Coronary artery (tissue), 2 donors: Measurements from ENCODE around the gene MSH4.
"Not testable (repeated sequence)": the region's sequence is repeated elsewhere in the genome, so short reads cannot be mapped to it uniquely, and the experiment has no call there.

Source experiments
- DNase-seq: peaks from one replicate; pipeline ENCODE4 v3.0.0-alpha.2; 2017; ENCODE audit warnings: low spot score
- H3K27ac ChIP-seq, 2 donors: fragments of 200-600 bp; sonication (generic); one replicate each; pipeline ENCODE4 v1.5.1; 2016 to 2019
- H3K4me3 ChIP-seq: fragments of 200-600 bp; sonication (generic); 2 replicates; pipeline ENCODE4 v1.5.1; 2016; ENCODE audit warnings: mild to moderate bottlenecking, moderate library complexity
- TF ChIP-seq, protein P1 (sequence below): fragments of 200-600 bp; sonication (generic); IDR thresholded peaks from one replicate; pipeline ENCODE4 v1.5.1; 2019; ENCODE audit warnings: antibody characterized with exemption

MSH4 gene

DNA sequence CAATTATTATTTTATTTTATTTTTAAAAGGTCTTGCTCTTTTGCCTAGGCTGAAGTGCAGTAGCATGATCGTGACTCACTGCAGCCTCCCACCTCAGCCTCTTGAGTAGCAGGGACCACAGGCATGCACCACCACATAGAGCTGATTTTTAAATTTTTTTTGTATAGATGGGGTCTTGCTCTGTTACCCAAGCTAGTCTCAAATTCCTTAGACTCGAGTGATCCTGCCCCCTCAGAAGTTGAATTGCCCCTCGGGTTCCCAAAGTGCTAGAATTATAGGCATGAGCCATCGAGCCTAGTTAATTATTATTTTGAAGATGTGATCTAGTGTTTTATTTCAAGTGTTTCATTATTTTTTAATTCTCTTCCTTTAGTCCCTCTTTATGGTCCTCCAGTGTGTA, 12.2 kb downstream of the MSH4 start:
- no peak for DNase-seq
- Histone ChIP-seq H3K4me3 (no peak overlapping the region), H3K27ac (no peak overlapping the region)
- TF ChIP-seq, protein P1, sequence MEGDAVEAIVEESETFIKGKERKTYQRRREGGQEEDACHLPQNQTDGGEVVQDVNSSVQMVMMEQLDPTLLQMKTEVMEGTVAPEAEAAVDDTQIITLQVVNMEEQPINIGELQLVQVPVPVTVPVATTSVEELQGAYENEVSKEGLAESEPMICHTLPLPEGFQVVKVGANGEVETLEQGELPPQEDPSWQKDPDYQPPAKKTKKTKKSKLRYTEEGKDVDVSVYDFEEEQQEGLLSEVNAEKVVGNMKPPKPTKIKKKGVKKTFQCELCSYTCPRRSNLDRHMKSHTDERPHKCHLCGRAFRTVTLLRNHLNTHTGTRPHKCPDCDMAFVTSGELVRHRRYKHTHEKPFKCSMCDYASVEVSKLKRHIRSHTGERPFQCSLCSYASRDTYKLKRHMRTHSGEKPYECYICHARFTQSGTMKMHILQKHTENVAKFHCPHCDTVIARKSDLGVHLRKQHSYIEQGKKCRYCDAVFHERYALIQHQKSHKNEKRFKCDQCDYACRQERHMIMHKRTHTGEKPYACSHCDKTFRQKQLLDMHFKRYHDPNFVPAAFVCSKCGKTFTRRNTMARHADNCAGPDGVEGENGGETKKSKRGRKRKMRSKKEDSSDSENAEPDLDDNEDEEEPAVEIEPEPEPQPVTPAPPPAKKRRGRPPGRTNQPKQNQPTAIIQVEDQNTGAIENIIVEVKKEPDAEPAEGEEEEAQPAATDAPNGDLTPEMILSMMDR: no peak

DNA sequence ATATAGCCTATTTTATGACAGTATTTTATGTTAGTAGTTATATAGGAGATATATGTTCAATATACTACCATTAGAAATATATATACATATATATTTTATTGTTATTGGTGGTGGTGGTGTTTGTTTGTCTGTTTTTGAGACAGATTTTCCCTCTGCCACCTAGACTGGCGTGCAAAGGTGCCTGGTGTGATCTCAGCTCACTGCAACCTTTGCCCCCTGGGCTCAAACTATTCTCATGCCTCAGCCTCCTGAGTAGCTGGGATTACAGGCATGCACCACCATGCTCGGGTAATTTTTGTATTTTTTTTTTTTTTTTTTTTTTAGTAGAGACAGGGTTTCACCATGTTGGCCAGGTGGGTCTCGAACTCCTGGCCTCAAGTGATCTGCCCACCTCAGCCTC, 13.4 kb downstream of the MSH4 start:
- not testable (repeated sequence) for H3K27ac ChIP-seq, H3K4me3 ChIP-seq, DNase-seq

DNA sequence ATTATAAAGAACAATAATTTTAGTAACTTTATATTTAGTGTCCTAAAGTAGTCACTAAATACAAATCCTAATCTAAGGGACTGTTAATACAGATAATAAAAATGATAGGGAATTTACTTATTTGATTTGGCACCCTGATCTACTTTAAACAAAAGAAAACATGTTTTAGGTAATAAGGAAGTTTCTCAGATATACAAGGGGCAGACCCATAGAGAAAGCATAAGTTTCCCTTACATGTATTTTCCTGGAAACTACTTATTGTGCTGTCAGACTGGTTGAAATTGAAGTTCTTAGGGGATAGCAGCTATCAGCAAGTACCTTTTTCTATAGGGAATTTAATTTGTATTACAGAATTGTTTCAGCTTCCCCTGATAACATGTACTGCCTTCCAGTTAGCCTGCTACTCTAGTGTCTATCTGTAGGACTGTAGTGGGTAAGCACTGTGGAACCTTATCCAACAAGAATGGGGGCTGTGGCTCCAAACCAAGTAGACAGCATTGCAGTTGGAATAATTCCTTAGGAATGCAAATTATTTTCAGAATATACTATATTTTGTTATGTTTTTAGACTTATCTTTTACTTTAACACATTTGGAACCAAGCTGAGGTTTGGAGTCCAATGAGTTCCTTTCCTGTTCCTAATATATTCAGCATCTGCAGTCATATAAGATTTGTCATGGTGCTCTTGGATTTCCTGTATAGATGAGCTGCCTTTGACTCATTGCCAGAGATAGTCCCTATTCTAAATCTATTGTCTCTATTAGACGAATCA, 14.7 kb downstream of the MSH4 start:
- TF ChIP-seq, protein P1: no peak
- Histone ChIP-seq H3K4me3 (no peak overlapping the region), H3K27ac (no peak overlapping the region)
- no peak for DNase-seq

DNA sequence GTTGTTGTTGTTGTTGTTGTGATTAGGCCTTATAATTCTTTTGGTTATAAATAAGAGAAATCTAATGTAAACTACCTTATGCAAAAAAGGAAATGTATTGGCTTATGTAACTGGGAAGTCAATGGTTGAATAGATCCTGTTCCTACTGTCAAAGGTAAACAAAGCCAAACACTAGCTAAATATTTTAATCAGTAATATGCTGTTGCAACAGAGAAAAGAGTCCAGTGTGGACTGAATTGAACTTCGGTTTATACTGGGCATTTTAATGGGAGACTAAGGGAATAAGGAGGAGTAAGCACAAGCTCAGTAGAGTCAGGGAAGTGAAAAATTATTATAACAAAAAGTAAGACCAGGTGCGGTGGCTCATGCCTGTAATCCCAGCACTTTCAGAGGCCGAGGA, 15.4 kb downstream of the MSH4 start:
- H3K4me3 ChIP-seq: no peak overlapping the region
- no peak overlapping the region for H3K27ac ChIP-seq
- DNase-seq: no peak
- TF ChIP-seq, protein P1: no peak

DNA sequence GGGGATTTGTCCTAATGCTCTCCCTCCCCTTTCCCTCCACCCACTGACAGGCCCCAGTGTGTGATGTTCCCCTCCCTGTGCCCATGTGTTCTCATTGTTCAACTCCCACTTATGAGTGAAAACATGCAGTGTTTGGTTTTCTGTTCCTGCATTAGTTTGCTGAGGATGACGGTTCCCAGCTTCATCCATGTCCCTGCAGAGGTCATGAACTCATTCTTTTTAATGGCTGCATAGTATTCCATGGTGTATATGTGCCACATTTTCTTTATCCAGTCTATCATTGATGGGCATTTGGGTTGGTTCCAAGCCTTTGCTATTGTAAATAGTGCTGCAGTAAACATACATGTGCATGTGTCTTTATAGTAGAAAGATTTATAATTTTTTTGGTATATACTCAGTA, 26.9 kb downstream of the MSH4 start:
- not testable (repeated sequence) for H3K27ac ChIP-seq, H3K4me3 ChIP-seq

DNA sequence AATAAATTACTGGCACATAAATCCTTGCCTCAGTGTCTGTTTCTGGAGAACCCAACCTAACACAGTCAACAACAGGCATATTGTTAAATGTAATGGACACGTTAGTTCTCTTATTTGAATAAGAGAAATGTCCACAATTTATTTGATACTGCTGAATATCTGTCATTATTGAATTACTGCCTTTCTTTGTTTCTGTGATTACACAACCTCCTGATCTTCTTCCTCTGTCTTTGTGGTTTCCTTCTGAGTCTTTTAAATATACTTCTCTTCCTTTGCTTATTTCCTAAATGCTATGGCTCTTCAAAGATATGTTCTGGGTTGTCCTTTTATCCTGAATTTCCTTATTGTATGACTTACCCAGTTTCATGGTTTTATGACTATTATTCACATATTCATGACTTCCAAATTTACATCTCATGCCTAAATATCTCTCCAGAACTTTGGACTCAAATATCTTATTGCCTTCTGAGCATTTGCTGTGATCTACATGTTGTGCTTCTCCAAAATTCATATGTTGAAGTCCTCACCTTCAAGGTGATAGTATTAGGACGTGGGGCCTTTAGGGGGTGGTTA, 39.9 kb downstream of the MSH4 start:
- H3K27ac ChIP-seq: no peak overlapping the region
- no peak overlapping the region for H3K4me3 ChIP-seq
- TF ChIP-seq, protein P1: no peak
- DNase-seq: no peak

More for the DNA sequence above, 26.9 kb downstream of the MSH4 start:
- DNase-seq: not testable (repeated sequence)

DNA sequence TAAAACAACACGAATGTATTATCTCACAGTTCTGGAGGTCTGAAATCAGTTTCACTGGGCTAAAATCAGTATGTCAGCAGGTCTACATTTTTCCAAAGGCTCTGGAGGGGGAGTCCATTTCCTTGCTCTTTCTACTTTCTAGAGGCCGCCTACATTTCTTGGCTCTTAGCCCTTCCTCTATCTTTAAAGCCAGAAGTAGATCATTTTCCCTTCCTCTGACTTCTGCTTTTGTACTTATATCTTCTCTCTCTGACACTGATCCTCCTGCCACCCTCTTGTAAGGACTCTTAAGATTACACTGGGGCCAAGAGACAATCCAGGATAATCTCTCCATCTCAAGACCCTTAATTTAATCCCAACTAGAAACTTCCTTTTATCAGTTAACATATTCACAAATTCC, 41.4 kb downstream of the MSH4 start:
- TF ChIP-seq, protein P1: no peak
- DNase-seq: no peak
- no peak overlapping the region for H3K27ac ChIP-seq
- H3K4me3 ChIP-seq: no peak overlapping the region

DNA sequence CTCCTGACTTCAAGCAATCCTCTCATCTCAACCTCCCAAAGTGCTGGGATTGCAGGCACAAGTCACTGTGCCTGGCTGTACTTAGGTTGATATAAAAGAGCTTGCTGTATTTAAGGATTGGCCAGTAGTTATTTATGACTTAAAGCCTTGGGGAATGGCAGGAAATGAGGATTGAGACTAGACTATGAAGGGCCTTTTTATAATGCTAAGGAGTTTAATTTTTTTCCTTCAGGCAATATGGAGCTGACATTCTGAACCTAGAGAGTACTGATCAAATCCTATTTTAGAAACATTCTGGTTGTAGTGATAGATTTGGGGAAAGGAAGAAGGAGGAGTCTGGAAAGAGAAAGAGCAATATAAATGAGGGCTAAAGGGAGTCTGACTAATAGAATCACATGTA, 44.7 kb downstream of the MSH4 start:
- Histone ChIP-seq H3K4me3 (no peak overlapping the region), H3K27ac (no peak overlapping the region)
- TF ChIP-seq, protein P1: no peak
- DNase-seq: no peak
